HCT116 (cell line): Measurements from ENCODE around the gene GPC4. TPM values are rescaled to one million over a fixed set of nuclear protein-coding genes. Genes with fewer than 3 reads are reported as not detected.

Experiments
- ATAC-seq: fragments of 200-7000 bp; cut with Tn5 transposase; 2 replicates; pipeline ENCODE4 v1.9.1; 2020; ENCODE audit warnings: mild to moderate bottlenecking, moderate library complexity
- BruUV-seq: library from RNA; stranded (reverse); fragments of 400-500 nt; replicated peaks from 2 replicates; lab custom pipeline; 2021; lab: Mats Ljungman, UMichigan
- CTCF ChIA-PET: fragments of 300-600 bp; sonication (Branson Sonifier 250); formaldehyde crosslinking; loops from one replicate; lab custom pipeline; 2021; ENCODE audit warnings: antibody characterized with exemption; lab: Charles Lee
- POLR2A ChIA-PET: fragments of 300-600, 350-600 bp; sonication (Branson Sonifier 250); formaldehyde crosslinking; loops from one replicate; lab custom pipeline; 2021; ENCODE audit warnings: antibody characterized with exemption; lab: Charles Lee
- RAD21 ChIA-PET, 2 experiments: fragments of 300-600 bp; sonication (Branson Sonifier 250); formaldehyde crosslinking; loops; one replicate each; lab custom pipeline; 2023; ENCODE audit warnings: low total read pairs in 2 of 2; ENCODE audit not compliant: uncharacterized antibody in 2 of 2, unreplicated experiment in 2 of 2, low non-redundant PET in 1 of 2; lab: Charles Lee
- DNase-seq: peaks from one replicate; pipeline ENCODE4 v3.0.0-alpha.2; 2010; ENCODE audit warnings: low read depth, low spot score
- H2AFZ ChIP-seq: fragments of 200-600 bp; shearing (Covaris generic), sonication (generic); 2 replicates; pipeline ENCODE4 v1.6.1; 2017; ENCODE audit warnings: low read depth, mixed run types, mixed read lengths, antibody characterized with exemption, low read length; ENCODE audit not compliant: poor library complexity, severe bottlenecking
- H3K27ac ChIP-seq: 2 replicates; pipeline ENCODE4 v1.5.1; 2012; ENCODE audit warnings: low read depth, low read length
- H3K27me3 ChIP-seq: fragments of 200-600 bp; sonication (generic); 2 replicates; pipeline ENCODE4 v1.6.1; 2016; ENCODE audit warnings: mixed run types, low read length, mixed read lengths; ENCODE audit not compliant: insufficient read depth
- H3K36me3 ChIP-seq, 2 experiments: fragments of 200-500 bp in 1 of 2; fragments of 200-600 bp in 1 of 2; sonication (Bioruptor generic) in 1 of 2; sonication (generic) in 1 of 2; 2 replicates each; pipeline versions ENCODE4 v1.5.1 to v1.6.1; 2014 to 2016; ENCODE audit warnings: low read length in 2 of 2, inconsistent platforms in 1 of 2, mixed read lengths in 1 of 2, mixed run types in 1 of 2; ENCODE audit not compliant: insufficient read depth in 2 of 2, control insufficient read depth in 1 of 2
- H3K4me1 ChIP-seq, 2 experiments: fragments of 200-600 bp in 1 of 2; sonication (generic) in 1 of 2; 2 replicates each; pipeline versions ENCODE4 v1.5.1 to v1.6.1; 2012 to 2017; ENCODE audit warnings: low read length in 2 of 2, inconsistent platforms in 1 of 2, mild to moderate bottlenecking in 1 of 2, mixed read lengths in 1 of 2, mixed run types in 1 of 2, moderate library complexity in 1 of 2; ENCODE audit not compliant: insufficient read depth in 2 of 2, control insufficient read depth in 1 of 2
- H3K4me2 ChIP-seq: fragments of 200-600 bp; sonication (generic); 2 replicates; pipeline ENCODE4 v1.6.1; 2017; ENCODE audit warnings: mixed run types, low read length, mixed read lengths
- H3K4me3 ChIP-seq, 2 experiments: fragments of 200-600 bp in 1 of 2; sonication (generic) in 1 of 2; replicated peaks in 1 of 2; 2 replicates each; pipeline ENCODE4 v1.5.1; 2011 to 2016; ENCODE audit warnings: low read length in 2 of 2, control low read depth in 1 of 2, low read depth in 1 of 2, mild to moderate bottlenecking in 1 of 2, mixed read lengths in 1 of 2, mixed run types in 1 of 2
- H3K79me2 ChIP-seq: fragments of 200-600 bp; sonication (generic); 2 replicates; pipeline ENCODE4 v1.6.1; 2017; ENCODE audit warnings: mild to moderate bottlenecking, mixed run types, low read length, moderate library complexity, mixed read lengths; ENCODE audit not compliant: insufficient read depth
- H3K9ac ChIP-seq: fragments of 200-600 bp; sonication (generic); 2 replicates; pipeline ENCODE4 v1.6.1; 2016; ENCODE audit warnings: low read length, mixed read lengths
- H3K9me2 ChIP-seq: fragments of 200-600 bp; sonication (generic), shearing (Covaris generic); 2 replicates; pipeline ENCODE4 v1.6.1; 2017; ENCODE audit warnings: mixed run types, mild to moderate bottlenecking, moderate library complexity; ENCODE audit not compliant: insufficient read depth
- H3K9me3 ChIP-seq, 2 experiments: fragments of 200-500 bp in 1 of 2; fragments of 200-600 bp in 1 of 2; sonication (Bioruptor generic) in 1 of 2; sonication (generic) in 1 of 2; 2 replicates each; pipeline ENCODE4 v1.6.1; 2014 to 2017; ENCODE audit warnings: low read length in 2 of 2, mixed read lengths in 2 of 2, inconsistent platforms in 1 of 2, low read depth in 1 of 2, mild to moderate bottlenecking in 1 of 2, mixed run types in 1 of 2, moderate library complexity in 1 of 2; ENCODE audit not compliant: control insufficient read depth in 1 of 2, insufficient read depth in 1 of 2
- H4K20me1 ChIP-seq: fragments of 200-600 bp; sonication (generic), shearing (Covaris generic); 2 replicates; pipeline ENCODE4 v1.6.1; 2017; ENCODE audit warnings: mixed run types, mild to moderate bottlenecking, moderate library complexity; ENCODE audit not compliant: insufficient read depth
- CBX3 ChIP-seq: IDR thresholded peaks from 2 replicates; pipeline ENCODE4 v1.6.1; 2012; ENCODE audit warnings: low read depth
- CEBPB ChIP-seq: IDR thresholded peaks from 2 replicates; pipeline ENCODE4 v1.6.1; 2012; ENCODE audit warnings: low read depth
- CTCF ChIP-seq, 3 experiments: fragments of 200-600 bp in 1 of 3; sonication (generic) in 1 of 3; IDR thresholded peaks in 2 of 3; conservative IDR thresholded peaks in 1 of 3; 2 replicates each; pipeline ENCODE4 v1.5.1; 2012 to 2017; ENCODE audit warnings: low read depth in 2 of 3, low read length in 2 of 3, antibody characterized with exemption in 1 of 3, borderline replicate concordance in 1 of 3, control low read depth in 1 of 3, mild to moderate bottlenecking in 1 of 3, mixed read lengths in 1 of 3, mixed run types in 1 of 3, moderate library complexity in 1 of 3; ENCODE audit not compliant: insufficient read depth in 1 of 3
- ELF1 ChIP-seq: IDR thresholded peaks from 2 replicates; pipeline ENCODE4 v1.6.1; 2012; ENCODE audit warnings: low read depth, borderline replicate concordance
- EZH2 ChIP-seq: fragments of 200-600 bp; sonication (generic); IDR thresholded peaks from 2 replicates; pipeline ENCODE4 v1.6.1; 2017; ENCODE audit warnings: antibody characterized with exemption, mixed run types
- FOSL1 ChIP-seq: IDR thresholded peaks from 2 replicates; pipeline ENCODE4 v1.6.1; 2012; ENCODE audit warnings: low read depth
- MAX ChIP-seq: IDR thresholded peaks from 2 replicates; pipeline ENCODE4 v1.6.1; 2012
- POLR2A ChIP-seq: IDR thresholded peaks from 2 replicates; pipeline ENCODE4 v1.7.0; 2011; ENCODE audit warnings: borderline replicate concordance; ENCODE audit not compliant: insufficient read depth, insufficient read length; ENCODE audit errors: extremely low read depth
- POLR2AphosphoS5 ChIP-seq: IDR thresholded peaks from 2 replicates; pipeline ENCODE4 v1.6.1; 2011; ENCODE audit warnings: mild to moderate bottlenecking, low read depth, low read length, moderate library complexity
- RAD21 ChIP-seq: IDR thresholded peaks from 2 replicates; pipeline ENCODE4 v1.6.1; 2012; ENCODE audit warnings: low read depth, mild to moderate bottlenecking
- SIN3A ChIP-seq: IDR thresholded peaks from 2 replicates; pipeline ENCODE4 v1.6.1; 2012; ENCODE audit warnings: low read depth
- SP1 ChIP-seq: IDR thresholded peaks from 2 replicates; pipeline ENCODE4 v1.6.1; 2012; ENCODE audit warnings: low read depth
- TCF7L2 ChIP-seq: IDR thresholded peaks from 2 replicates; pipeline ENCODE4 v1.7.0; 2011; ENCODE audit warnings: borderline replicate concordance, inconsistent platforms; ENCODE audit not compliant: insufficient read depth, insufficient read length; ENCODE audit errors: extremely low read depth
- YY1 ChIP-seq: IDR thresholded peaks from 2 replicates; pipeline ENCODE4 v1.6.1; 2011; ENCODE audit warnings: low read length, low read depth, moderate library complexity, mild to moderate bottlenecking; ENCODE audit not compliant: insufficient replicate concordance; ENCODE audit errors: extremely low read depth
- ZBTB33 ChIP-seq: IDR thresholded peaks from 2 replicates; pipeline ENCODE4 v1.6.1; 2011; ENCODE audit warnings: mild to moderate bottlenecking, low read length, moderate library complexity; ENCODE audit not compliant: insufficient replicate concordance; ENCODE audit errors: extremely low read depth
- intact Hi-C: fragments of 100-400 bp; cut with micrococcal nuclease; formaldehyde crosslinking; loops from 2 replicates; pipeline ENCODE4 v1.10.0; 2022
- total RNA-seq: library from RNA; stranded (reverse); gene quantifications from one replicate; pipeline ENCODE4 v1.2.1, GENCODE V29; 2021; ENCODE audit not compliant: unreplicated experiment

The GPC4 gene
- total RNA-seq, 1 experiment from 2014 or later = 9.7 TPM

- DNase-seq (no peak), ATAC-seq (no peak)
- no peaks in the 10 kb centered on the region for H3K4me1 ChIP-seq
- CTCF ChIA-PET = no interaction called here
- POLR2A ChIA-PET = no interaction called here
- H3K9ac ChIP-seq = no peak overlapping the region
- no peak overlapping the region for H2AFZ ChIP-seq
- no peak overlapping the region for H3K27ac ChIP-seq
- RAD21 ChIA-PET = no interaction called here
- H3K27me3 ChIP-seq = no peaks in the 10 kb centered on the region
- no peaks in the 10 kb centered on the region for H3K79me2 ChIP-seq
- TF ChIP-seq CTCF (IDR thresholded peaks at IDR 0.05 in 2 of 3, conservative IDR thresholded peaks at IDR 0.05 in 1 of 3; ENCODE audit: borderline replicate concordance in 1 of 3, insufficient read depth in 1 of 3, low read depth in 2 of 3, low read length in 2 of 3) = no peak
- TF ChIP-seq ZBTB33 = no peak
- TF ChIP-seq YY1 = no peak
- TF ChIP-seq MAX = no peak
- no peak for TF ChIP-seq SP1
- no peak for TF ChIP-seq POLR2AphosphoS5
- no peak for TF ChIP-seq FOSL1
- TF ChIP-seq ELF1 = no peak
- TF ChIP-seq SIN3A = no peak
- TF ChIP-seq CBX3 = no peak
- TF ChIP-seq CEBPB = no peak
- TF ChIP-seq POLR2A = no peak
- no peak for TF ChIP-seq RAD21
- TF ChIP-seq TCF7L2 = no peak
- no peak for TF ChIP-seq EZH2
- H3K36me3 ChIP-seq = no peaks in the 10 kb centered on the region
- no peak overlapping the region for H3K4me2 ChIP-seq
- no peaks in the 10 kb centered on the region for H4K20me1 ChIP-seq
- BruUV-seq = no TSS peak
- H3K9me2 ChIP-seq = no peaks in the 10 kb centered on the region
- intact Hi-C loops = no loop called here
- no peak overlapping the region for H3K4me3 ChIP-seq
- no peaks in the 10 kb centered on the region for H3K9me3 ChIP-seq
Measured at GRCh38 chrX:133390676-133391075, 24.6 kb downstream of the GPC4 start.
